GM21619 (cell line): Measurements from ENCODE around the gene LUC7L3.
"Not testable (repeated sequence)": the region's sequence is repeated elsewhere in the genome, so short reads cannot be mapped to it uniquely, and the experiment has no call there.

Source experiments
- ATAC-seq: cut with Tn5 transposase; IDR thresholded peaks from one replicate; pipeline ENCODE4 v1.9.1; 2021; ENCODE audit not compliant: unreplicated experiment

The LUC7L3 gene

DNA sequence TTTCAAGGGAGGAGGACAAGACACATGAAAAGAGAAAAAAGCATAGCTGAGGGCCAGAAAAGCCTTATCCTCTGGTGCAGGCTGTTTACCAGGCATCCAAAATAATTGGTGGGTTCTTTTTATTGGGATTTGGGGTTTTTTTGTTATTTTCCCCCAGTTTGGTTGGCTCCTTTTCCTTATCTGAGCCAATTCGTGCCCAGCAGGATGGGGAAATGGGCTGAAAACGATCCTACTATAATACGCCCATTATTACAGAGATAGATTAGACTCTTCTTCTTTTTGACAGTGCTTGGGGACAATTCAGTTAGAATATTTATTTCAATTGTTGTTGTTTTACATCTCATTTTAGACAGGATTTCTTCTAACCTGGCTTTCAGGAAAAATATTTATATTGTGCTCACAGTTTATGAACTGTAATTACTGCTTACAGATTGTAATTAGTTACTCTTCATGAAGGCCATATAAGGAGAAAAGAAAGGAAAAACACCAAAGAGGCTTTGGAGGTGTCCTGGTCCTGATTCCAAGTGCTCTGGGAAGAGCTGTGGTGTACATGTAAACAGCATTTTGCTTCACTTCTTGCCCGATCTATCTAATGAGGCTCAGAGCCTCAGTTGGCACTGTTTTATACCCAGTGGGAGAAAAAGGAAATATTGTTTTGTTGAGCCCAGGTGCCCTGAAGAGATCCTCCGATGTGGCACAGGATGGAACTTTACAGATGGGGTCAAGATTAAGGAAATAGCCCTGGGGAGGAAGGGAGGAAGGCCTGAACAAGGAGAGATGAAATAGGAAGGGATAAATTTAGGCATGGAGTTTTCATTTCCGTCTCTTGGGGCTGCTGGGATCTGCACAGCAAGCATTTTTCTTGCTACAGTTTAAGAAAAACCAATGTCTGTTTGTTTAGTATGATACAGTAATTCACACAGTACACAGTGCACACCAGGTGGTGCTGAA is 11.1 kb upstream of the LUC7L3 start:
- ATAC-seq, result no peak

- not testable (repeated sequence) for ATAC-seq
These were observed 10.3 kb upstream of the LUC7L3 start for GRCh38 chr17:50709053-50709452.

- no peak for ATAC-seq
These were observed 9.4 kb upstream of the LUC7L3 start for GRCh38 chr17:50710025-50710424.

- ATAC-seq, result no peak
These were observed 8.8 kb upstream of the LUC7L3 start for GRCh38 chr17:50710650-50711049.

GRCh38 chr17:50712641-50713040 is 6.8 kb upstream of the LUC7L3 start:
- ATAC-seq, result no peak

DNA sequence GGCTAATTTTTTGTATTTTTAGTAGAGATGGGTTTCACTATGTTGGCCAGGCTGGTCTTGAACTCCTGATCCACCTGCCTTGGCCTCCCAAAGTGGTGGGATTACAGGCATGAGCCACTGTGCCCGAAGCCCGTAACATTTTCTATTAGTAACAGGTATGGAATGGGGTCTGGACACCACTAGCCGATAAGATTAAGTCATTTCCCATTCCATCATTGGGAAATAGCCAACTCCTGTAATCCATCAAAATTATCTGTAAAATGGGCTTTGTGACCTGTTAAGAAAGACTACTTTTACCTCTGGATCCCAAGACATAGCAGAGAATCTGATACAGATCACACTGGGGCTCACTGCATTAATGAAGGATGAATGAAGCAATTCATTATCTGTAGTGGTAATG is 3.9 kb upstream of the LUC7L3 start:
- ATAC-seq, result no peak

GRCh38 chr17:50719924-50720794 is 756 bp downstream of the LUC7L3 start:
- ATAC-seq, result no peak

GRCh38 chr17:50721194-50722010 is 2.0 kb downstream of the LUC7L3 start:
- no peak for ATAC-seq

DNA sequence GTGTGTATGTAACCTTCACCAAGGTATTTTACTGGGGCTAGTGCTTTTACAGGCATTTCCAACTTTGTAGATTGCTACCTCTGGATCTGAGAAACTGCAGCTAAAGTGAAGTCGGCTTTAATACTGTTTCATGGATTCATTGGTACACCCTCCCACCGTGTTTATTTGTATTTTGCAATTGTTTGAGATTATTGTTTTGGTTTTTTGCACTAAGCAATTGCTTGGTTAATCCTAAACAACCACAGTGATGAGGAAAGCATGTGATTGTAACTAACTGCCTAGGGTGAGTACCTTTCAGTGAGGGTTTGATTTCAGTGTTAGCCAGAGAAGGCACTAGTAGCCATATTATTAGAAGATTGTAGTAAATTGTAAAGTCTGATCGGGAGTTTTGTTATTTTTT is 3.3 kb downstream of the LUC7L3 start:
- ATAC-seq, result no peak

DNA sequence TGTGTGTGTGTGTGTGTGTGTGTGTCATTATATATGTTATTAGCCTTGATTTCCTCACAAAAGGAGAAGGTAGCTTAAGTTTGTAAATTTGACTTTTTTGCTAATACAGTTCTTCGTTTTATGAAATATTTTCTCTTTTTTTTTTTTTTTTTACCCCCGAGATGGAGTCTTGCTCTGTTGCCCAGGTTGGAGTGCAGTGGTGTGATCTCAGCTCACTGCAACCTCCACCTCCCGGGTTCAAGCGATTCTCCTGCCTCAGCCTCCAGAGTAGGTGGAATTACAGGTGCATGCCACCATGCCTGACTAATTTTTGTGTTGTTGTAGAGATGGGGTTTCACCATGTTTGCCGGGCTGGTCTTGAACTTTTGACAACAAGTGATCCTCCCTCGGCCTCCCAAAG is 5.2 kb downstream of the LUC7L3 start:
- ATAC-seq, result not testable (repeated sequence)

- no peak for ATAC-seq
These were observed 6.6 kb downstream of the LUC7L3 start for GRCh38 chr17:50725769-50726655.

DNA sequence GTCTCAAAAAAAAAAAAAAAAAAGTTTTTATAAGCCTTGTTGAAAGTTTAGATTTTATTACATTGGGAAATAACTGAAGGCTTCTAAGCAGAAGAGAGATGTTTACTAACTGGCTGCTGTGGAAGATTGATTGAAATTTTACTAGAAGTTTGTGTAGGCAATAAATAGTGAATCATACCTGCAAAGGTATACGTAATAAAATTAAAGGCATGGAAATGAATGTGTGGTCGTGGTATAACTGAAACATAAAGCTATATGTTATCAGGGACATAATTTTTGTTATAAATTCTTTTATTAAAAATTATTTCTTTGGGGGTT is 8.7 kb downstream of the LUC7L3 start:
- ATAC-seq, result no peak

- ATAC-seq, result no peak
These were observed 9.7 kb downstream of the LUC7L3 start for GRCh38 chr17:50728881-50729765.

GRCh38 chr17:50731575-50732460 is 12.4 kb downstream of the LUC7L3 start:
- no peak for ATAC-seq

- ATAC-seq, result no peak
These were observed 15.9 kb downstream of the LUC7L3 start for GRCh38 chr17:50735287-50735686.

- ATAC-seq, result no peak
These were observed 17.8 kb downstream of the LUC7L3 start for GRCh38 chr17:50737118-50737698.

- no peak for ATAC-seq
These were observed 19.7 kb downstream of the LUC7L3 start for GRCh38 chr17:50739098-50739497.

DNA sequence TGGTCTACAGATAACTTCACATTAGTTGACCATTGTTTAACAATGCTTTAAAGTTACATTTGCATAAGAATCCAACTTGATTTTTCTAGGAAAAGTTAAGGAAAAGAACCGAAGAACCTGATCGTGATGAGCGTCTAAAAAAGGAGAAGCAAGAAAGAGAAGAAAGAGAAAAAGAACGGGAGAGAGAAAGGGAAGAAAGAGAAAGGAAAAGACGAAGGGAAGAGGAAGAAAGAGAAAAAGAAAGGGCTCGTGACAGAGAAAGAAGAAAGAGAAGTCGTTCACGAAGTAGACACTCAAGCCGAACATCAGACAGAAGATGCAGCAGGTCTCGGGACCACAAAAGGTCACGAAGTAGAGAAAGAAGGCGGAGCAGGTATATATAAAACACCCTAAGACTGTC is 26.2 kb downstream of the LUC7L3 start:
- ATAC-seq, result no peak
